HEK293 (cell line): ENCODE measurements around the gene LRRK1.

Source experiments
- CTCF ChIA-PET: fragments of 350-600 bp; formaldehyde crosslinking; extraction: SDS; loops from one replicate; lab custom pipeline; 2021; ENCODE audit warnings: antibody characterized with exemption; lab: Yijun Ruan, JAX
- POLR2A ChIA-PET: fragments of 300-600 bp; formaldehyde crosslinking; extraction: SDS; loops from one replicate; lab custom pipeline; 2020; ENCODE audit warnings: antibody characterized with exemption, inconsistent platforms; lab: Yijun Ruan, JAX
- H3K27ac ChIP-seq: fragments of 200-500 bp; sonication (Bioruptor generic); 2 replicates; pipeline ENCODE4 v1.5.1; 2014; ENCODE audit warnings: low read depth, low read length, control low read depth, inconsistent platforms; ENCODE audit errors: extremely low read depth
- H3K36me3 ChIP-seq, 2 experiments: fragments of 200-500 bp in 1 of 2; sonication (Bioruptor generic) in 1 of 2; 1 replicate in 1 of 2; 2 replicates in 1 of 2; pipeline ENCODE4 v1.5.1; 2014 to 2017; ENCODE audit warnings: inconsistent platforms in 2 of 2, low read length in 2 of 2; ENCODE audit not compliant: control insufficient read depth in 2 of 2, insufficient read depth in 1 of 2
- H3K4me1 ChIP-seq: fragments of 200-500 bp; sonication (Bioruptor generic); 2 replicates; pipeline ENCODE4 v1.5.1; 2014; ENCODE audit warnings: mild to moderate bottlenecking, low read length, inconsistent platforms; ENCODE audit not compliant: control insufficient read depth, insufficient read depth
- H3K4me3 ChIP-seq: 2 replicates; pipeline ENCODE4 v1.5.1; 2011; ENCODE audit warnings: low read depth, mild to moderate bottlenecking, control low read depth, low read length, moderate library complexity
- H3K9me3 ChIP-seq: fragments of 200-500 bp; sonication (Bioruptor generic); 2 replicates; pipeline ENCODE4 v1.5.1; 2014; ENCODE audit warnings: low read depth, low read length, inconsistent platforms; ENCODE audit not compliant: control insufficient read depth, insufficient read depth
- GLI2 ChIP-seq: fragments of 450-650 bp; formaldehyde crosslinking; IDR thresholded peaks from 2 replicates; pipeline ENCODE4; 2017; ENCODE audit warnings: missing biosample characterization, missing genetic modification characterization, low read depth, borderline replicate concordance
- PRDM1 ChIP-seq: fragments of 450-650 bp; formaldehyde crosslinking; IDR thresholded peaks from 2 replicates; pipeline ENCODE4; 2016; ENCODE audit warnings: missing biosample characterization, missing genetic modification characterization
- PRDM2 ChIP-seq: fragments of 450-650 bp; formaldehyde crosslinking; IDR thresholded peaks from 2 replicates; pipeline ENCODE4 v1.5.1; 2016; ENCODE audit warnings: missing biosample characterization, missing genetic modification characterization, borderline replicate concordance
- ZFP37 ChIP-seq: fragments of 450-650 bp; formaldehyde crosslinking; IDR thresholded peaks from 2 replicates; pipeline ENCODE4 v1.5.1; 2016; ENCODE audit warnings: missing biosample characterization, missing genetic modification characterization
- ZFP41 ChIP-seq: fragments of 450-650 bp; formaldehyde crosslinking; IDR thresholded peaks from 2 replicates; pipeline ENCODE4 v1.5.1; 2016; ENCODE audit warnings: missing biosample characterization, missing genetic modification characterization, borderline replicate concordance
- ZIC2 ChIP-seq: fragments of 450-650 bp; formaldehyde crosslinking; IDR thresholded peaks from 2 replicates; pipeline ENCODE4 v1.5.1; 2016; ENCODE audit warnings: missing biosample characterization, missing genetic modification characterization
- ZNF10 ChIP-seq: fragments of 450-650 bp; formaldehyde crosslinking; IDR thresholded peaks from 2 replicates; pipeline ENCODE4 v1.5.1; 2017; ENCODE audit warnings: missing biosample characterization, missing genetic modification characterization
- ZNF133 ChIP-seq: fragments of 450-650 bp; formaldehyde crosslinking; IDR thresholded peaks from 2 replicates; pipeline ENCODE4 v1.5.1; 2016; ENCODE audit warnings: missing biosample characterization, missing genetic modification characterization
- ZNF174 ChIP-seq: fragments of 450-650 bp; formaldehyde crosslinking; IDR thresholded peaks from 2 replicates; pipeline ENCODE4 v1.5.0; 2017; ENCODE audit warnings: missing biosample characterization, mild to moderate bottlenecking, missing genetic modification characterization
- ZNF202 ChIP-seq: fragments of 450-650 bp; formaldehyde crosslinking; IDR thresholded peaks from 2 replicates; pipeline ENCODE4 v1.5.1; 2016; ENCODE audit warnings: missing biosample characterization, missing genetic modification characterization, borderline replicate concordance
- ZNF248 ChIP-seq: fragments of 450-650 bp; formaldehyde crosslinking; IDR thresholded peaks from 2 replicates; pipeline ENCODE4 v1.5.1; 2017; ENCODE audit warnings: missing biosample characterization, missing genetic modification characterization
- ZNF292 ChIP-seq: fragments of 450-650 bp; formaldehyde crosslinking; IDR thresholded peaks from 2 replicates; pipeline ENCODE4 v1.5.1; 2016; ENCODE audit warnings: low read depth, missing biosample characterization, missing genetic modification characterization, borderline replicate concordance
- ZNF341 ChIP-seq: fragments of 450-650 bp; formaldehyde crosslinking; IDR thresholded peaks from 2 replicates; pipeline ENCODE4; 2016; ENCODE audit warnings: low read depth, missing biosample characterization, missing genetic modification characterization
- ZNF404 ChIP-seq: fragments of 450-650 bp; formaldehyde crosslinking; IDR thresholded peaks from 2 replicates; pipeline ENCODE4 v1.5.1; 2017; ENCODE audit warnings: missing biosample characterization, missing genetic modification characterization
- ZNF544 ChIP-seq: fragments of 450-650 bp; formaldehyde crosslinking; IDR thresholded peaks from 2 replicates; pipeline ENCODE4 v1.5.0; 2017; ENCODE audit warnings: missing biosample characterization, missing genetic modification characterization
- ZNF561 ChIP-seq: fragments of 450-650 bp; IDR thresholded peaks from 2 replicates; pipeline ENCODE4 v1.5.1; 2018; ENCODE audit warnings: missing biosample characterization, missing genetic modification characterization, borderline replicate concordance
- ZNF580 ChIP-seq: fragments of 450-650 bp; formaldehyde crosslinking; IDR thresholded peaks from 2 replicates; pipeline ENCODE4 v1.5.1; 2016; ENCODE audit warnings: missing biosample characterization, missing genetic modification characterization
- ZNF701 ChIP-seq: fragments of 450-650 bp; formaldehyde crosslinking; IDR thresholded peaks from 2 replicates; pipeline ENCODE4 v1.5.1; 2016; ENCODE audit warnings: missing biosample characterization, missing genetic modification characterization
- ZNF791 ChIP-seq: fragments of 450-650 bp; formaldehyde crosslinking; IDR thresholded peaks from 2 replicates; pipeline ENCODE4 v1.5.1; 2016; ENCODE audit warnings: missing biosample characterization, missing genetic modification characterization
- ZSCAN18 ChIP-seq: fragments of 450-650 bp; formaldehyde crosslinking; IDR thresholded peaks from 2 replicates; pipeline ENCODE4 v1.5.1; 2016; ENCODE audit warnings: missing biosample characterization, missing genetic modification characterization
- TF ChIP-seq, protein P1 (sequence below): fragments of 450-650 bp; formaldehyde crosslinking; IDR thresholded peaks from 2 replicates; pipeline ENCODE4 v1.5.1; 2016; ENCODE audit warnings: missing biosample characterization, missing genetic modification characterization
- TF ChIP-seq, protein P2 (sequence below): fragments of 450-650 bp; formaldehyde crosslinking; IDR thresholded peaks from 2 replicates; pipeline ENCODE4 v1.5.1; 2016; ENCODE audit warnings: missing biosample characterization, missing genetic modification characterization

LRRK1 gene

GRCh38 chr15:101083336-101084045 lies 164.3 kb downstream of the LRRK1 start:
- CTCF ChIA-PET: interaction anchor here (0.6 to 0.7 kb wide), 3 partner anchors 56 to 218 kb away, joined by 3 to 4 read pairs (median 3); no protein-coding TSS in a partner anchor

DNA sequence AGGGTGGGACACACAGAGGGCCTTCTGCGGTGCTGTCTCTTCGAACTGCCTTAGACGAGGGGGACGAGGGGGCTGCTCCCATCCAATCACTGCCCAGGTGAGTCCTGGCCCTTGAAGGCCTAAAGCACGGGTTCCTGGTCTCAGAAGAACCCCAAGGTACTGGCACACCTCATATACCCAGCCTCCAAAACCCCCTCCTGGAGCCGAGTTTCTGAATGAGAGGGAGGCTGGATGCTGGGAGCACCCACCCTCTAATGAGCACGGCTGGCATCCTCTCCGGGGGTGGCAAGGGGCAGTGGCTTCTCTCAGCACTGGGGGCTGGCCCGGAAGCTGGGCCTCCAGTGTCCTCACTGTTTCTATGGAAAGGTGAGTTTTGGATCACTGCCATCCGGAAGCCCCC lies 165.6 kb downstream of the LRRK1 start:
- Histone ChIP-seq H3K9me3 (no peaks in the 10 kb centered on the region), H3K4me3 (no peak overlapping the region), H3K4me1 (no peaks in the 10 kb centered on the region), H3K36me3 (no peaks in the 10 kb centered on the region), H3K27ac (no peak overlapping the region)
- ChIA-PET POLR2A (interaction anchor here (0.9 kb wide), 1 partner anchor 128 kb away, joined by 3 read pairs; no protein-coding TSS in a partner anchor), CTCF (interaction anchor here (0.7 kb wide), 1 partner anchor 21 kb away, joined by 3 read pairs; no protein-coding TSS in a partner anchor)
- TF ChIP-seq ZSCAN18 (no peak), ZNF133 (tag by site-specific recombination) (no peak), PRDM1 (tag by site-specific recombination) (no peak), ZFP41 (tag by site-specific recombination) (no peak), ZNF248 (no peak), ZNF544 (tag by site-specific recombination) (no peak)
- TF ChIP-seq, protein P1, sequence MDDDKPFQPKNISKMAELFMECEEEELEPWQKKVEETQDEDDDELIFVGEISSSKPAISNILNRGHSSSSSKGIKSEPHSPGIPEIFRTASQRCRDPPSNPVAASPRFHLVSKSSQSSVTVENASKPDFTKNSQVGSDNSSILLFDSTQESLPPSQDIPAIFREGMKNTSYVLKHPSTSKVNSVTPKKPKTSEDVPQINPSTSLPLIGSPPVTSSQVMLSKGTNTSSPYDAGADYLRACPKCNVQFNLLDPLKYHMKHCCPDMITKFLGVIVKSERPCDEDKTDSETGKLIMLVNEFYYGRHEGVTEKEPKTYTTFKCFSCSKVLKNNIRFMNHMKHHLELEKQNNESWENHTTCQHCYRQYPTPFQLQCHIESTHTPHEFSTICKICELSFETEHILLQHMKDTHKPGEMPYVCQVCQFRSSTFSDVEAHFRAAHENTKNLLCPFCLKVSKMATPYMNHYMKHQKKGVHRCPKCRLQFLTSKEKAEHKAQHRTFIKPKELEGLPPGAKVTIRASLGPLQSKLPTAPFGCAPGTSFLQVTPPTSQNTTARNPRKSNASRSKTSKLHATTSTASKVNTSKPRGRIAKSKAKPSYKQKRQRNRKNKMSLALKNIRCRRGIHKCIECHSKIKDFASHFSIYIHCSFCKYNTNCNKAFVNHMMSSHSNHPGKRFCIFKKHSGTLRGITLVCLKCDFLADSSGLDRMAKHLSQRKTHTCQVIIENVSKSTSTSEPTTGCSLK (tag by site-specific recombination): no peak

More at GRCh38 chr15:101083336-101084045, 164.3 kb downstream of the LRRK1 start:
- Histone ChIP-seq H3K4me3 (no peak overlapping the region), H3K27ac (no peak overlapping the region), H3K9me3 (no peaks in the 10 kb centered on the region), H3K36me3 (no peaks in the 10 kb centered on the region), H3K4me1 (no peaks in the 10 kb centered on the region)
- POLR2A ChIA-PET: interaction anchor here (1.0 kb wide), 1 partner anchor 168 kb away, joined by 4 read pairs; the partner anchor contains the start of gene CHSY1
- TF ChIP-seq ZNF292 (tag by site-specific recombination) (no peak), ZNF791 (tag by site-specific recombination) (no peak), ZNF561 (tag by site-specific recombination) (no peak), ZNF701 (tag by site-specific recombination) (no peak), ZNF10 (tag by site-specific recombination) (no peak), ZNF341 (tag by site-specific recombination) (no peak), ZNF174 (no peak), ZIC2 (tag by site-specific recombination) (no peak), GLI2 (no peak), ZFP37 (tag by site-specific recombination) (no peak), ZNF404 (tag by site-specific recombination) (no peak), ZNF202 (tag by site-specific recombination) (no peak), ZNF580 (tag by site-specific recombination) (no peak), PRDM2 (no peak)
- TF ChIP-seq, protein P2, sequence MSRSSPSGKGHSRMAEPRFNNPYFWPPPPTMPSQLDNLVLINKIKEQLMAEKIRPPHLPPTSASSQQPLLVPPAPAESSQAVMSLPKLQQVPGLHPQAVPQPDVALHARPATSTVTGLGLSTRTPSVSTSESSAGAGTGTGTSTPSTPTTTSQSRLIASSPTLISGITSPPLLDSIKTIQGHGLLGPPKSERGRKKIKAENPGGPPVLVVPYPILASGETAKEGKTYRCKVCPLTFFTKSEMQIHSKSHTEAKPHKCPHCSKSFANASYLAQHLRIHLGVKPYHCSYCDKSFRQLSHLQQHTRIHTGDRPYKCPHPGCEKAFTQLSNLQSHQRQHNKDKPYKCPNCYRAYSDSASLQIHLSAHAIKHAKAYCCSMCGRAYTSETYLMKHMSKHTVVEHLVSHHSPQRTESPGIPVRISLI: no peak
